ENCODE results near the gene GLYATL2. TPM values are rescaled to one million over a fixed set of nuclear protein-coding genes. Genes with fewer than 3 reads are reported as not detected.

The GLYATL2 gene
- total RNA-seq (2016; rRNA removed; fragmentation: Illumina TruSeq; extraction: Trizol) (not detected in 2 replicates), polyA plus RNA-seq (2011; rRNA removed) (not detected in 2 replicates), polyA minus RNA-seq (2011; rRNA and poly(A)+ RNA removed; ENCODE audit: low replicate concordance) (not detected in 2 replicates), Bru-seq, nascent RNA (not detected), BruChase-seq, experiment 1, labeled RNA remaining after a 6-hour chase (not detected), BruChase-seq, experiment 2, labeled RNA remaining after a 2-hour chase (not detected)
- total RNA-seq (2016; cell fraction: cytosol; rRNA removed; fragmentation: Illumina TruSeq; extraction: Trizol; ENCODE audit: low read depth): not detected in 2 replicates
- total RNA-seq (2016; cell fraction: insoluble cytoplasmic fraction; rRNA removed; fragmentation: Illumina TruSeq; extraction: Trizol): not detected in 2 replicates
- total RNA-seq (2016; cell fraction: membrane; rRNA removed; fragmentation: Illumina TruSeq; extraction: Trizol): not detected in 2 replicates
- not detected in 2 replicates for total RNA-seq (2016; cell fraction: nucleus; rRNA removed; fragmentation: Illumina TruSeq; extraction: Trizol)
- polyA plus RNA-seq (2011; cell fraction: cytosol; rRNA removed): not detected in 2 replicates
- polyA plus RNA-seq (2011; cell fraction: nucleus; rRNA removed): not detected in 2 replicates
- polyA plus RNA-seq (2012): not detected in 2 replicates
- polyA plus RNA-seq (2016; cell fraction: cytosol; fragmentation: Illumina TruSeq; extraction: Trizol; ENCODE audit: low read depth): not detected in 2 replicates
- polyA plus RNA-seq (2016; cell fraction: insoluble cytoplasmic fraction; fragmentation: Illumina TruSeq; extraction: Trizol; ENCODE audit: low read depth): not detected in 2 replicates
- not detected in 2 replicates for polyA plus RNA-seq (2016; cell fraction: membrane; fragmentation: Illumina TruSeq; extraction: Trizol; ENCODE audit: low read depth)
- polyA plus RNA-seq (2016; cell fraction: nucleus; fragmentation: Illumina TruSeq; extraction: Trizol; ENCODE audit: insufficient read depth, low read depth): not detected in 2 replicates
- not detected in 2 replicates for polyA minus RNA-seq (2011; cell fraction: cytosol; rRNA and poly(A)+ RNA removed)
- polyA minus RNA-seq (2011; cell fraction: nucleus; rRNA and poly(A)+ RNA removed): not detected in 2 replicates
- long read RNA-seq, experiment 1: 0 reads
- long read RNA-seq, experiment 2: 0 reads

GRCh38 chr11:58844361-58845005 is at the start of gene GLYATL2:
GLYATL2 (minus strand) TSS chr11:58844704; CDS start chr11:58839612, 5,092 bp downstream.
- Histone ChIP-seq H3K9me3 (ENCODE audit: low read length) (no peaks in the 10 kb centered on the region), H3K4me3 (replicated peaks in 1 of 3; ENCODE audit: insufficient read depth in 1 of 3, low read depth in 2 of 3, low read length in 3 of 3) (no peak within 1 kb of the TSS), H4K20me1 (ENCODE audit: insufficient read depth, low read length) (no peaks in the 10 kb centered on the region), H3K4me1 (ENCODE audit: insufficient read depth, low read length) (no peaks in the 10 kb centered on the region), H3K27ac (ENCODE audit: extremely low read length, insufficient read depth, low read length) (no peak within 1 kb of the TSS), H2AFZ (ENCODE audit: low read length) (no peak within 1 kb of the TSS), H3K27me3 (ENCODE audit: control insufficient read depth in 1 of 2, insufficient read depth in 2 of 2, low read length in 2 of 2) (no peaks in the 10 kb centered on the region), H3K4me2 (ENCODE audit: low read depth, low read length) (no peak within 1 kb of the TSS), H3K79me2 (ENCODE audit: insufficient read depth, low read length) (no peaks in the 10 kb centered on the region), H3K9ac (ENCODE audit: insufficient read depth, low read depth, low read length) (no peak within 1 kb of the TSS), H3K36me3 (replicated peaks in 1 of 2; ENCODE audit: control insufficient read depth in 1 of 2, insufficient read depth in 2 of 2, low read length in 2 of 2) (no peaks in the 10 kb centered on the region)
- ATAC-seq (no peak), DNase-seq (ENCODE audit: low spot score) (no peak), FAIRE-seq (no peak)
- no TSS peak for BruUV-seq (replicated peaks)
- intact Hi-C loops (cut with micrococcal nuclease; ENCODE audit: unreplicated experiment): no loop called here
- in situ Hi-C loops (cut with HindIII; ENCODE audit: extremely low pct_ligation_motif_present, low pct_unique_long_range_greater_than_20kb): no loop called here
- WGBS (ENCODE audit: low lambda C conversion rate): 6% methylated on average over 3 of the region's 3 CpGs
- POLR2A ChIA-PET: no interaction called here
- CTCF ChIA-PET (ENCODE audit: low intra/inter-chr PET ratio, low total read pairs): no interaction called here
- no peak for TF ChIP-seq ELK4 (CRISPR knock-in tag; IDR thresholded peaks at IDR 0.05; ENCODE audit: borderline replicate concordance)
- TF ChIP-seq EHMT2 (IDR thresholded peaks at IDR 0.05; ENCODE audit: borderline replicate concordance, low read depth, low read length): no peak
- no peak for TF ChIP-seq ZNF44 (CRISPR knock-in tag; IDR thresholded peaks at IDR 0.05)
- TF ChIP-seq FOXA1 (IDR thresholded peaks at IDR 0.05): no peak
- no peak for TF ChIP-seq FOXA1 (CRISPR knock-in tag; IDR thresholded peaks at IDR 0.05)
- TF ChIP-seq RBM39 (IDR thresholded peaks at IDR 0.05; ENCODE audit: low read depth, low read length, poor library complexity, severe bottlenecking): no peak
- no peak for TF ChIP-seq AKNA (CRISPR knock-in tag; IDR thresholded peaks at IDR 0.05; ENCODE audit: borderline replicate concordance)
- no peak for TF ChIP-seq HNRNPH1 (optimal IDR thresholded peaks at IDR 0.05; ENCODE audit: low read depth, low read length)
- no peak for TF ChIP-seq TSC22D2 (CRISPR knock-in tag; IDR thresholded peaks at IDR 0.05; ENCODE audit: borderline replicate concordance)
